Middle frontal gyrus (tissue), 1 donor: Measurements from ENCODE around the gene C15orf62.

Experiments
- DNase-seq: peaks from one replicate; pipeline ENCODE4 v3.0.0-alpha.2; 2015; ENCODE audit warnings: low spot score; ENCODE audit errors: extremely low spot score

C15orf62 gene

GRCh38 chr15:40755812-40756208 is 14.0 kb upstream of the C15orf62 start:
- no peak for DNase-seq

- no peak for DNase-seq
Measured at GRCh38 chr15:40756938-40757337, 12.8 kb upstream of the C15orf62 start.

GRCh38 chr15:40759961-40760360 is 9.8 kb upstream of the C15orf62 start:
- DNase-seq = no peak

- DNase-seq = no peak
Measured at GRCh38 chr15:40762919-40763800, 6.6 kb upstream of the C15orf62 start.

DNA sequence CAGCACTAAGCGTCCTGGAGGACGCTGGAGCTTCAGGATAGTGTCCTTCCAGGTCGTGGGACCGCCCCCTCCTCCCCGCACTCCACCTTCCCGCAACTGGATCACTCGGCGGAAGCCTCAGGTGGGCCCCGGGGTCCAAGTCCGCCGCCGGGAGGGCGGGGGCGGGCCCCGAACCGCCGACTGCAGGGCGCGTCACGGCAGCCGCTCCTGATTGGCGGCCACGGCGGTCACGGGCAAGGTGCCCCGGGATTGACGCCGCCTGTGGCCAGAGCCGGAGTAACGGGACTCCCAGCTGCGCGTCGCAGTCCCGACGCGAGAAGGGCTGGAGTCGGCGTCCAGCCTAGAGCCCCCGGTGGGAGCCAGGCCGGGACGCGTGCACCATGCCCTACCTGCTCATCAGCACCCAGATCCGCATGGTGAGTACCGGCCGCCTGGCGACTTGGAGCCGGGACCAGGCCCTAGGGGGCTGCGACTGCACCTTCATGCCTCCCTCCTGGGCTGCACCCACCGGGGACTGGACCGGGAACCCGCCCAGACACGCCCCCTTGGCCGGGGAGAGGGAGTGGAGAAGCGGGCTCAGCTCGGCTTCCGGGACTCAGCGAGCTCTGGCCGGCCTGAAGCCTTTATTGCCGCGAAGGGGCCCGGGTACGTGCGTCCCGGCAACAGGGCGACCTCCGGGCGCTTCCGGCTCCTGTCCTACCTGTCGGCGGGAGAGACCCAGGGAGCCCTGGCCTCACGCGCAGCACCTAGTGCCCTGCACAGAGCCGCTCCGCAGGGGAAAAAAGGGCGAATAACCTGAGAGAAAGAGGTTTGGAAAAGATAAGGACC is 5.8 kb upstream of the C15orf62 start, which contains the start of gene GCHFR:
Gene GCHFR (plus strand): TSS at position 268 of the 828 bp plus-strand sequence. CDS start 113 bp downstream, at position 381.
- DNase-seq = no peak

DNA sequence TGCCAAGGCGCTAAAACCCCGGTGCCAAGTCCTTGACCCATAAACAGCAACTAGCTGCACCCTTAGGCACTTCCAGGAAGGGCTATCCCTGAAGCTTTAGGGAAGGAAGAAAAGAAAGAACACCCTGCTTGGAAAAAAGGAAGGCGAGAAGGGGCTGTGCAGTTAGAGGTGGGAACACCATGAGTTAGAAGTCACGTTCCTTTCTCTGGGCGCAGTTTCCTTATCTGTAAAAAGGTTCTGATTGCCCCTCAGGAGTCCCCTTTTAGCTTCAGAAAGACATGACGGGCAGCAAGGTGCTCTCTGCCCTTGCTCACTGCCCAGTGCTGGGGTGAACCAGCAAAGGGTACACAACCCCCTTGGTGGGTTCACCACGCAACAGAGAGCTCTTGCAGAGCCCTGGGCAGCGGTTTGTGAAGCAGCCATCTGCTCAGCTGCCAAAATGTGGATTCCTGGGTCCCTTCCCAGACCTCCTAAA is 5.1 kb upstream of the C15orf62 start:
- no peak for DNase-seq

- no peak for DNase-seq
Measured at GRCh38 chr15:40766194-40766815, 3.5 kb upstream of the C15orf62 start.

- no peak for DNase-seq
Measured at GRCh38 chr15:40766906-40767837, 2.6 kb upstream of the C15orf62 start.

DNA sequence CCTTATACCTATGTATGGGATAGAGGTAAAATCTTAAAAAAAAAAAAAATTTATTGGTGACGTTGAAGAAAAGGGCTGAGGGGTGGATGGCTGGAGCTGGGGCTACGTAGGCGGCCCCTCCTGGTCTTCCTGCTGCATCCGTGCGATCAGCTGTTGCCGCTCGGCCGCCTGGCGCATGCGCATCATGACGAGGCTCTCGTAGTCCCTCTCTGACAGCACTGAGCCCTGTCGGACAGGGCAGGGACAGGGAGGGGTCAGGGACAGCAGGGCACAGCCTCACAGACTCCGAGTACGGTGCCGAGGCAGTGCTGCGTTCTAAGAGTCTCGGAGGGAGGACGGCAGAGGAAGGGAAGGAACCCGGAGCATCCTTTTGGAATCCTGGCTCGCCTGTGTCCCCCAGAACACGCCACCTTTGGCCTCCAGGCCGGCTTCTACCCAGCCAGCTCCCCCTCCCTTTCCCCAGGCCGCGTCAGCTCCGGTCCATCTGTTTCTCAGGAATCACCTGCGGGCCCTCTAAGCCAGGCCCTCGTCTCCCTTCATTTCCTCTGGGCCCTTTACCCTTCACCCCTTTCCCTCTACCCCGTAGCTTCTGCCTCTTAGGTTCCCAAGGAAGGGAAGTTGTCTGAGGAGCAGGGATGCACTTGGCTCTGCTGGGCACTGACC is 1.8 kb upstream of the C15orf62 start:
- no peak for DNase-seq

GRCh38 chr15:40768521-40769273 is 1.1 kb upstream of the C15orf62 start:
- no peak for DNase-seq

DNA sequence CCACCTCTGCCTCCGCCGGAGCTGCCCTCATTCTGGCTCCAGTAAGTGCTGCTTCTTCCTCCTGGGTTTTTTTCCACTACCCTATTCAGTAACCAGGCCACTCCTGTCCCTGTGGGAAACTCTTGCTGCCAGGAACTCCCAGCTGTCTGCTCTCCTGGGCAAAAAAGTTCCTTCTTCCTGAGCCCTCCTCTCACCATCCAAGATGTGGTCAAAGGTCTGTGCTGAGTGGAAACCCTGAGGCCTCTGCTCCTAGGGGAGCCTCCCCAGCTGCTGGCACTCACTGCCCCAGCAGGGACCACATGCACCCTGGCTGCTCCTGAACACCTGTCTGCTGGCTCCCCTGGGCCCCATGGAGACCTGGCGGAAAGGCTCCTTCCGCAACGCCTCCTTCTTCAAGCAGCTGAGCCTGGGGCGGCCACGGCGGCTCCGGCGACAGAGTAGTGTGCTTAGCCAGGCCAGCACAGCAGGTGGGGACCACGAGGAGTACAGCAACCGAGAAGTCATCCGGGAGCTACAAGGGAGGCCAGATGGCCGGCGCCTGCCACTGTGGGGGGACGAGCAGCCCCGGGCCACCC is 454 bp downstream of the C15orf62 start:
- DNase-seq = no peak

DNA sequence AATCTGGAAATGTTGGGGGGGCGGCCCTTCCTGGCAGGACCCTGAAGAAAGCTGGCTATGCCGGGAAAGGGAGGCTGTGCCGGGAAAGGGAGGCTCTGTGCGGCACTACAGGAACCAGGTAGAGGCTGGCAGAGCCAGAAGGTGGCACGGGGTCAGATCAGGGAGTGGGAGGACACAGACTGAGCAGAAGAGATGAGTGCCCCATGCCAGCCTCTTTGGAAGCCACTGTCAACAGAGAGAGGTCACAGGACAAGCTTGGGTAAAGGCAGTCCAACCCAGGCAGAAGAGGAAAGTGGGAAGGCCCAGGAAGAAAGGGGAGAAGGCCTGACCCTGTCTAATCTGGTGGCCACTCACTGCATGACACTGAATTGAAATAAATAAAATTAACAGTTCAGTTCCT is 1.5 kb downstream of the C15orf62 start:
- DNase-seq = no peak

- DNase-seq = no peak
Measured at GRCh38 chr15:40772014-40772413, 2.2 kb downstream of the C15orf62 start.

- no peak for DNase-seq
Measured at GRCh38 chr15:40773496-40773895, 3.7 kb downstream of the C15orf62 start.

DNA sequence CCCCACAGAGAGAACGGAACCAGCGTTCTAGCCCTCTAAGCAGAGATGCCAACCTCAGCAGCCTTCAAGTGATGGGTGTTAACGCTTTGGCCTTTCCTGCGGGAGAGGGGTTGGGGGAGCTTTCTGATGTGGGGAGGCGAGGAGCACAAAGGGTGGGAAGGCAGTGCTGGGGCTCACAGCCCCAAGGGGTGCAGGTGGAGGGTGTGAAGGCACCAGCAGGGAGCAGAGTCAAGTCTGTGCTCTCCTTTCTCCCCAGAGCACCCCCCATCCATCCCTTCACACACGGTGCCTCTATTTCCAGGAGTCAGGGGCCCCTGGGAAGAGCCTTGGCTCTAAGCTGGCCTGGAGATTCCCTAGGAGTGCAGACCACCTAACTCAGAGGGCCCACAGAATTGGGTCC is 4.1 kb downstream of the C15orf62 start:
- no peak for DNase-seq

DNA sequence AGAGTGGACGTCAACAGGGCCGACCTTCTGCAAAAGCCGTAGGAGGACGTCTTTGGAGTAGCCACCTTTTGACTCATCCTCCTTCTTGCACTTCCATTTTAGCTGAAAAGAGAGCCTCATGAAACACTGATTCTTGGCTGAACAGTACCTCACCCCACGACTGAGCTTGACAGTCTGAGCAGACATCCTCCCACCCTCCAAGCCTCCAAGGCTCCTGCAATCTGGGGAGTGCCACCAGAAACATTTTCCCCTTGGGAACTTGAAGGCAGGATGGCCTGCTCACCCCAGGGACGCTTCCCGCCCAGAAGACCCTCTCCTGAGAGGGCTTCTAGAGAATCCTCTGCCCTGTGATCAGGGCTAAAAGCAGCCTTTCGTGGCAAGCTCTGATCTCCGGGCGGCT is 5.2 kb downstream of the C15orf62 start:
- DNase-seq = no peak

GRCh38 chr15:40775740-40776536 is 6.2 kb downstream of the C15orf62 start:
- no peak for DNase-seq

DNA sequence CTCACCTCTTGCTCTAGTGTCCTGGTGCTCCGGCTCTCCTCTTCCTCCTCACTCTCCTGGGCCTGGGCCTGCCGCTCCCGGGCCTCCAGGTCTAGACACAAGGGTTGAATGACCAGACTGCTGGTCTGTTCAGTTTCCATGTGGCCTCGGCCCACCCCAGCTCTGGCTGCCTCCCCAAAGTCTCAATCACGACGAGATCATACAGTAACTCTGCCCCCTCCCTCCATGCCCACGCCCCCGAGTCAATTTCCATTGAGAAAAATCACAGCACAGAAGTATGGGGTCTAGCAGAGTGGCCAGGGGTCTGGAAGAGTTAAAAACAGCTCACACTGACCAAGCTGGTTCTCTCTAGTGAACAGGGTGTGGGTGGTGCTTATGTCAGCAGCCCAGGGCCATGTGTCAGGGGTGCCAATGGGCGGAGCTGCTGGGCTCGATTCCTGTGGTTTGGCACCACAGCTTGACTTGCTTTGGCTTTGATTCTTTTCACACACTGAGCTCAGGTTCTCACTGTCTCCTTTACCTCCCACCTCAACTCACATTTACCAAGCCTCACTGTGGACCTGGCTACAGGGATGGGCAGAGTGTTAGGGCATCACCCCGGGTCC is 6.9 kb downstream of the C15orf62 start:
- no peak for DNase-seq
